ENCODE data around the gene ADARB2. TPM values are rescaled to one million over a fixed set of nuclear protein-coding genes. Genes with fewer than 3 reads are reported as not detected.

The ADARB2 gene
- total RNA-seq, 4 donors from 2014 or later, result 0.80 to 4.9 (median 2.3) TPM

GRCh38 chr10:1638889-1639419, 98.4 kb downstream of the ADARB2 start:
- Histone ChIP-seq H3K27me3 (peaks cover 4% of the 10 kb centered on the region), H3K9me3 (no peaks in the 10 kb centered on the region), H3K4me3 (no peak overlapping the region), H3K4me1 (no peaks in the 10 kb centered on the region), H3K36me3 (no peaks in the 10 kb centered on the region), H3K27ac (no peak overlapping the region)
- DNase-seq, result no peak
- 83 to 95% methylated on average over 3 to 7 of the region's 7 CpGs for WGBS, 2 donors (ENCODE audit: low coverage in 1 of 2)
- in situ Hi-C loops (cut with MboI; ENCODE audit: low pct_ligation_motif_present in 1 of 4, low pct_unique_long_range_greater_than_20kb in 1 of 4, low sequenced_read_pairs in 3 of 4) (no loop called here), intact Hi-C loops (cut with DNase I; ENCODE audit: low total_unique reads) (no loop called here)
- no peak for TF ChIP-seq POLR2AphosphoS5 (IDR thresholded peaks at IDR 0.05)
- TF ChIP-seq, protein P1, sequence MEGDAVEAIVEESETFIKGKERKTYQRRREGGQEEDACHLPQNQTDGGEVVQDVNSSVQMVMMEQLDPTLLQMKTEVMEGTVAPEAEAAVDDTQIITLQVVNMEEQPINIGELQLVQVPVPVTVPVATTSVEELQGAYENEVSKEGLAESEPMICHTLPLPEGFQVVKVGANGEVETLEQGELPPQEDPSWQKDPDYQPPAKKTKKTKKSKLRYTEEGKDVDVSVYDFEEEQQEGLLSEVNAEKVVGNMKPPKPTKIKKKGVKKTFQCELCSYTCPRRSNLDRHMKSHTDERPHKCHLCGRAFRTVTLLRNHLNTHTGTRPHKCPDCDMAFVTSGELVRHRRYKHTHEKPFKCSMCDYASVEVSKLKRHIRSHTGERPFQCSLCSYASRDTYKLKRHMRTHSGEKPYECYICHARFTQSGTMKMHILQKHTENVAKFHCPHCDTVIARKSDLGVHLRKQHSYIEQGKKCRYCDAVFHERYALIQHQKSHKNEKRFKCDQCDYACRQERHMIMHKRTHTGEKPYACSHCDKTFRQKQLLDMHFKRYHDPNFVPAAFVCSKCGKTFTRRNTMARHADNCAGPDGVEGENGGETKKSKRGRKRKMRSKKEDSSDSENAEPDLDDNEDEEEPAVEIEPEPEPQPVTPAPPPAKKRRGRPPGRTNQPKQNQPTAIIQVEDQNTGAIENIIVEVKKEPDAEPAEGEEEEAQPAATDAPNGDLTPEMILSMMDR (IDR thresholded peaks at IDR 0.05), result no peak
- TF ChIP-seq POLR2A (IDR thresholded peaks at IDR 0.05), result no peak
- no peak for TF ChIP-seq EP300 (IDR thresholded peaks at IDR 0.05; ENCODE audit: low read depth)

GRCh38 chr10:1635340-1635739, 102.0 kb downstream of the ADARB2 start:
- 51 to 67% methylated on average over 5 to 11 of the region's 11 CpGs for WGBS, 2 donors (ENCODE audit: low coverage in 1 of 2)

GRCh38 chr10:1634239-1634638, 103.1 kb downstream of the ADARB2 start:
- H3K27me3 ChIP-seq, result peaks cover 4% of the 10 kb centered on the region
- H3K36me3 ChIP-seq, result no peaks in the 10 kb centered on the region
- 91 to 100% methylated on average over 2 to 5 of the region's 5 CpGs for WGBS, 2 donors (ENCODE audit: low coverage in 1 of 2)
- no peak overlapping the region for H3K4me3 ChIP-seq
- no peak overlapping the region for H3K27ac ChIP-seq
- H3K9me3 ChIP-seq, result no peaks in the 10 kb centered on the region
- TF ChIP-seq, protein P1 (IDR thresholded peaks at IDR 0.05), result no peak
- TF ChIP-seq POLR2A (IDR thresholded peaks at IDR 0.05) (no peak), POLR2AphosphoS5 (IDR thresholded peaks at IDR 0.05) (no peak), EP300 (IDR thresholded peaks at IDR 0.05; ENCODE audit: low read depth) (no peak)
- H3K4me1 ChIP-seq, result no peaks in the 10 kb centered on the region
- DNase-seq, result no peak
- in situ Hi-C loops (cut with MboI; ENCODE audit: low pct_ligation_motif_present in 1 of 4, low pct_unique_long_range_greater_than_20kb in 1 of 4, low sequenced_read_pairs in 3 of 4), result no loop called here
- intact Hi-C loops (cut with DNase I; ENCODE audit: low total_unique reads), result no loop called here

More at GRCh38 chr10:1635340-1635739, 102.0 kb downstream of the ADARB2 start:
- intact Hi-C loops (cut with DNase I; ENCODE audit: low total_unique reads), result no loop called here
- Histone ChIP-seq H3K4me1 (no peaks in the 10 kb centered on the region), H3K36me3 (no peaks in the 10 kb centered on the region), H3K27ac (no peak overlapping the region), H3K4me3 (no peak overlapping the region), H3K27me3 (peaks cover 4% of the 10 kb centered on the region), H3K9me3 (no peaks in the 10 kb centered on the region)
- in situ Hi-C loops (cut with MboI; ENCODE audit: low pct_ligation_motif_present in 1 of 4, low pct_unique_long_range_greater_than_20kb in 1 of 4, low sequenced_read_pairs in 3 of 4), result no loop called here
- no peak for TF ChIP-seq POLR2A (IDR thresholded peaks at IDR 0.05)
- TF ChIP-seq, protein P1 (IDR thresholded peaks at IDR 0.05), result no peak
- TF ChIP-seq POLR2AphosphoS5 (IDR thresholded peaks at IDR 0.05), result no peak
- TF ChIP-seq EP300 (IDR thresholded peaks at IDR 0.05; ENCODE audit: low read depth), result no peak
- DNase-seq, result no peak

DNA sequence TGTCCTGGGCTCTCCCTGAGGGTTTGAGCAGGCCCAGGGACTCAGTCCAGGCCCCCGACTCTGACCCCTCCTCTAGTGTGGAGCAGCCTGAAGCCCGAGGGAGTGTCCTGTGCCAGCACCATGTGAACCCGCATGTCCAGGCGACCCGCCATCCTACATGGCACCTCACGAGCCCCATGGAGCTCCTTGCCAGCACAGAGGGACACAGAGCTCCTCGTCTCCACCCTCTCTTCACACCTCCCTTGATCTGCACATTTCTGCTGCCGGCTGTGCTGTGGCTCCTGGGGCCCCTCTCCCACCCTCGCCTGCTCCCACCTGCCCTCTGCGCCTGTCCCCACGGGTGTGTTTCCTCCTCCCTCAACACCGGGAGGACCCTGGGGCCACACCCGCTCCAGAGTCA, 103.5 kb downstream of the ADARB2 start:
- no peak for TF ChIP-seq POLR2A (IDR thresholded peaks at IDR 0.05)
- no peak for TF ChIP-seq POLR2AphosphoS5 (IDR thresholded peaks at IDR 0.05)
- TF ChIP-seq, protein P1 (IDR thresholded peaks at IDR 0.05), result no peak
- no peak for TF ChIP-seq EP300 (IDR thresholded peaks at IDR 0.05; ENCODE audit: low read depth)
- no peak overlapping the region for H3K27ac ChIP-seq
- no peaks in the 10 kb centered on the region for H3K9me3 ChIP-seq
- DNase-seq, result no peak
- no peaks in the 10 kb centered on the region for H3K36me3 ChIP-seq
- 75 to 76% methylated on average over 7 to 13 of the region's 13 CpGs for WGBS, 2 donors (ENCODE audit: low coverage in 1 of 2)
- H3K4me3 ChIP-seq, result no peak overlapping the region
- no peaks in the 10 kb centered on the region for H3K4me1 ChIP-seq
- in situ Hi-C loops (cut with MboI; ENCODE audit: low pct_ligation_motif_present in 1 of 4, low pct_unique_long_range_greater_than_20kb in 1 of 4, low sequenced_read_pairs in 3 of 4) (no loop called here), intact Hi-C loops (cut with DNase I; ENCODE audit: low total_unique reads) (no loop called here)
- peaks cover 4% of the 10 kb centered on the region for H3K27me3 ChIP-seq
